IMR-90 (cell line): Measurements from ENCODE around the gene APEX1. TPM values are rescaled to one million over a fixed set of nuclear protein-coding genes. Genes with fewer than 3 reads are reported as not detected.

Experiments used
- ATAC-seq: fragments of 200-7000 bp; cut with Tn5 transposase; 2 replicates; pipeline ENCODE4 v1.9.1; 2020; ENCODE audit warnings: low read depth, mild to moderate bottlenecking, moderate library complexity
- BruUV-seq: library from RNA; stranded (reverse); fragments of 400-500 nt; replicated peaks from 2 replicates; lab custom pipeline; 2021; lab: Mats Ljungman, UMichigan
- CTCF ChIA-PET: fragments of 300-600 bp; formaldehyde crosslinking; extraction: SDS; loops from one replicate; lab custom pipeline; 2021; ENCODE audit warnings: antibody characterized with exemption; lab: Yijun Ruan, JAX
- POLR2A ChIA-PET: fragments of 300-600 bp; sonication (Branson Sonifier 250); formaldehyde crosslinking; loops from one replicate; lab custom pipeline; 2022; ENCODE audit warnings: antibody characterized with exemption; ENCODE audit not compliant: unreplicated experiment; lab: Charles Lee
- DNase-seq: peaks from one replicate; pipeline ENCODE4 v3.0.0; 2013
- H2AFZ ChIP-seq: replicated peaks from 2 replicates; pipeline ENCODE3; 2013; ENCODE audit warnings: low read length, mild to moderate bottlenecking; ENCODE audit not compliant: poor library complexity
- H2AK5ac ChIP-seq: 2 replicates; pipeline ENCODE4 v1.6.1; 2013; ENCODE audit warnings: low read depth, low read length, inconsistent platforms
- H2AK9ac ChIP-seq: replicated peaks from 2 replicates; pipeline ENCODE3; 2013; ENCODE audit warnings: mild to moderate bottlenecking, low read depth, low read length, moderate library complexity; ENCODE audit not compliant: poor library complexity
- H2BK120ac ChIP-seq: 2 replicates; pipeline ENCODE4 v1.6.1; 2013; ENCODE audit warnings: low read depth, low read length, inconsistent platforms
- H2BK15ac ChIP-seq: 3 replicates; pipeline ENCODE4 v1.6.1; 2013; ENCODE audit warnings: low read depth, low read length, inconsistent platforms
- H2BK20ac ChIP-seq: 2 replicates; pipeline ENCODE4 v1.6.1; 2013; ENCODE audit warnings: low read depth, mild to moderate bottlenecking, inconsistent platforms, low read length, moderate library complexity
- H2BK5ac ChIP-seq: 2 replicates; pipeline ENCODE4 v1.6.1; 2013; ENCODE audit warnings: mild to moderate bottlenecking, low read depth, low read length, inconsistent platforms; ENCODE audit not compliant: poor library complexity, severe bottlenecking
- H3K14ac ChIP-seq: replicated peaks from 2 replicates; pipeline ENCODE4 v1.6.1; 2013; ENCODE audit warnings: low read depth, low read length, inconsistent platforms
- H3K18ac ChIP-seq: 2 replicates; pipeline ENCODE4 v1.6.1; 2013; ENCODE audit warnings: low read depth, low read length, control low read depth
- H3K23ac ChIP-seq: 2 replicates; pipeline ENCODE4 v1.6.1; 2013; ENCODE audit warnings: low read depth, low read length, inconsistent platforms
- H3K27ac ChIP-seq: 2 replicates; pipeline ENCODE4 v1.5.1; 2013; ENCODE audit warnings: mild to moderate bottlenecking, control low read depth, low read length; ENCODE audit not compliant: insufficient read depth
- H3K27me3 ChIP-seq: 2 replicates; pipeline ENCODE4 v1.6.1; 2013; ENCODE audit warnings: low read length; ENCODE audit not compliant: control insufficient read depth, insufficient read depth
- H3K36me3 ChIP-seq: 2 replicates; pipeline ENCODE4 v1.6.1; 2013; ENCODE audit warnings: low read length, mixed read lengths; ENCODE audit not compliant: control insufficient read depth, insufficient read depth
- H3K4ac ChIP-seq: 2 replicates; pipeline ENCODE4 v1.6.1; 2013; ENCODE audit warnings: low read depth, low read length, inconsistent platforms
- H3K4me1 ChIP-seq: 2 replicates; pipeline ENCODE4 v1.6.1; 2013; ENCODE audit warnings: low read length, mixed read lengths; ENCODE audit not compliant: control insufficient read depth, insufficient read depth
- H3K4me2 ChIP-seq: 2 replicates; pipeline ENCODE4 v1.6.1; 2013; ENCODE audit warnings: low read depth, mild to moderate bottlenecking, control low read depth, low read length, moderate library complexity
- H3K4me3 ChIP-seq: 2 replicates; pipeline ENCODE4 v1.5.1; 2013; ENCODE audit warnings: low read depth, mild to moderate bottlenecking, control low read depth, low read length, moderate library complexity; ENCODE audit not compliant: insufficient read depth
- H3K56ac ChIP-seq: 2 replicates; pipeline ENCODE4 v1.6.1; 2013; ENCODE audit warnings: low read length, inconsistent platforms; ENCODE audit not compliant: insufficient read depth; ENCODE audit errors: extremely low read depth
- H3K79me1 ChIP-seq, 2 experiments: 2 replicates each; pipeline ENCODE4 v1.6.1; 2013; ENCODE audit warnings: low read length in 2 of 2, inconsistent platforms in 1 of 2, low read depth in 1 of 2
- H3K9ac ChIP-seq: 2 replicates; pipeline ENCODE4 v1.6.1; 2013; ENCODE audit warnings: low read depth, low read length, control low read depth
- H3K9me1 ChIP-seq: 2 replicates; pipeline ENCODE4 v1.6.1; 2013; ENCODE audit warnings: low read length, inconsistent platforms; ENCODE audit not compliant: insufficient read depth
- H3K9me3 ChIP-seq: 2 replicates; pipeline ENCODE4 v1.6.1; 2013; ENCODE audit warnings: low read length; ENCODE audit not compliant: control insufficient read depth, insufficient read depth
- H4K20me1 ChIP-seq: 2 replicates; pipeline ENCODE4 v1.6.1; 2013; ENCODE audit warnings: low read length, inconsistent platforms; ENCODE audit not compliant: insufficient read depth
- H4K5ac ChIP-seq: 2 replicates; pipeline ENCODE4 v1.6.1; 2013; ENCODE audit warnings: mild to moderate bottlenecking, low read depth, low read length, control low read depth
- H4K8ac ChIP-seq, 2 experiments: 2 replicates each; pipeline ENCODE4 v1.6.1; 2013; ENCODE audit warnings: low read depth in 2 of 2, low read length in 2 of 2, control low read depth in 1 of 2, inconsistent platforms in 1 of 2
- H4K91ac ChIP-seq: 2 replicates; pipeline ENCODE4 v1.6.1; 2013; ENCODE audit warnings: low read depth, low read length, inconsistent platforms; ENCODE audit not compliant: insufficient read depth
- BHLHE40 ChIP-seq: fragments of 150-350 bp; IDR thresholded peaks from 2 replicates; pipeline ENCODE4 v1.6.1; 2016; ENCODE audit warnings: mild to moderate bottlenecking, low read depth, low read length
- CEBPB ChIP-seq: IDR thresholded peaks from 2 replicates; pipeline ENCODE4 v1.6.1; 2012; ENCODE audit warnings: low read depth, low read length, improper control_type of control experiment
- CHD1 ChIP-seq: IDR thresholded peaks from 2 replicates; pipeline ENCODE4 v1.6.1; 2012; ENCODE audit warnings: low read depth, low read length, improper control_type of control experiment
- CTCF ChIP-seq: conservative IDR thresholded peaks from 2 replicates; pipeline ENCODE4 v1.5.1; 2012; ENCODE audit warnings: mild to moderate bottlenecking, low read depth, low read length, improper control_type of control experiment
- FOS ChIP-seq: fragments of 150-350 bp; IDR thresholded peaks from 2 replicates; pipeline ENCODE4 v1.6.1; 2016; ENCODE audit warnings: low read depth, low read length
- MAFK ChIP-seq: IDR thresholded peaks from 2 replicates; pipeline ENCODE4 v1.6.1; 2012; ENCODE audit warnings: low read depth, low read length, improper control_type of control experiment
- MAZ ChIP-seq: IDR thresholded peaks from 2 replicates; pipeline ENCODE4 v1.6.1; 2012; ENCODE audit warnings: low read depth, mild to moderate bottlenecking, low read length, improper control_type of control experiment, moderate library complexity, borderline replicate concordance
- MXI1 ChIP-seq: IDR thresholded peaks from 2 replicates; pipeline ENCODE4 v1.6.1; 2012; ENCODE audit warnings: low read depth, mild to moderate bottlenecking, low read length, moderate library complexity, borderline replicate concordance
- NFE2L2 ChIP-seq: fragments of 150-350 bp; IDR thresholded peaks from 2 replicates; pipeline ENCODE4 v1.6.1; 2016; ENCODE audit warnings: low read depth, mild to moderate bottlenecking, low read length
- POLR2A ChIP-seq: IDR thresholded peaks from 2 replicates; pipeline ENCODE4 v1.6.1; 2012; ENCODE audit warnings: mild to moderate bottlenecking, low read depth, low read length
- RAD21 ChIP-seq: IDR thresholded peaks from 2 replicates; pipeline ENCODE4 v1.6.1; 2012; ENCODE audit warnings: low read length, improper control_type of control experiment
- RCOR1 ChIP-seq: IDR thresholded peaks from 2 replicates; pipeline ENCODE4 v1.6.1; 2012; ENCODE audit warnings: mild to moderate bottlenecking, low read length, improper control_type of control experiment; ENCODE audit not compliant: insufficient replicate concordance
- SMC3 ChIP-seq: fragments of 150-350 bp; IDR thresholded peaks from 2 replicates; pipeline ENCODE4 v1.6.1; 2016; ENCODE audit warnings: low read depth, mild to moderate bottlenecking, antibody characterized with exemption, low read length, moderate library complexity
- WGBS, 2 experiments: methylation state at CpG; one replicate each; pipeline versions ENCODE4 v1.1.5 to v1.1.7; 2013; ENCODE audit warnings: missing lambda C conversion rate in 2 of 2; ENCODE audit not compliant: insufficient read length in 1 of 2; ENCODE audit errors: extremely low coverage in 2 of 2; 5-methylcytosine and 5-hydroxymethylcytosine counted together
- dilution Hi-C: fragments of 300-500 bp; cut with HindIII; formaldehyde crosslinking; loops from one replicate; pipeline ENCODE4 v1.14.3; 2018; ENCODE audit warnings: low sequenced_read_pairs; ENCODE audit not compliant: unreplicated experiment
- in situ Hi-C: fragments of 300-500 bp; cut with MboI; formaldehyde crosslinking; loops from 3 replicates; pipeline ENCODE4 v1.14.3; 2019; ENCODE audit warnings: low sequenced_read_pairs, inconsistent platforms, mixed read lengths
- intact Hi-C: fragments of 100-400 bp; cut with micrococcal nuclease; formaldehyde crosslinking; loops from 2 replicates; pipeline ENCODE4 v1.10.0; 2022
- polyA plus RNA-seq, 3 experiments: library from polyadenylated mRNA; depleted of rRNA; stranded (reverse); fragments of >200 nt; gene quantifications; 2 replicates each; pipeline ENCODE4 v1.2.3, GENCODE V29; 2012; ENCODE audit warnings: low replicate concordance in 1 of 3
- total RNA-seq: library from RNA; depleted of rRNA; stranded (reverse); fragments of >200 nt; gene quantifications from 2 replicates; pipeline ENCODE4 v1.2.3, GENCODE V29; 2012
- TF ChIP-seq, protein P1 (sequence below): fragments of 150-350 bp; IDR thresholded peaks from 2 replicates; pipeline ENCODE4 v1.6.1; 2016; ENCODE audit warnings: low read depth, mild to moderate bottlenecking, low read length, moderate library complexity, borderline replicate concordance
- TF ChIP-seq, protein P2 (sequence below): fragments of 150-350 bp; IDR thresholded peaks from 2 replicates; pipeline ENCODE4 v1.6.1; 2017; ENCODE audit warnings: mild to moderate bottlenecking, antibody characterized with exemption, low read length, low read depth

Gene APEX1
- total and polyA plus RNA-seq, 2 of the 4 experiments (the other 2 are of a cell fraction) = 125 to 241 TPM

GRCh38 chr14:20499108-20499507 is 44.1 kb downstream of the APEX1 start:
- H4K5ac ChIP-seq = no peak overlapping the region
- ATAC-seq = no peak
- H3K4me1 ChIP-seq = no peaks in the 10 kb centered on the region
- no peak overlapping the region for H2AK9ac ChIP-seq
- H3K9me1 ChIP-seq = no peaks in the 10 kb centered on the region
- dilution Hi-C loops (no loop called here), intact Hi-C loops (no loop called here), in situ Hi-C loops (no loop called here)
- H3K9ac ChIP-seq = no peak overlapping the region
- TF ChIP-seq, protein P1, sequence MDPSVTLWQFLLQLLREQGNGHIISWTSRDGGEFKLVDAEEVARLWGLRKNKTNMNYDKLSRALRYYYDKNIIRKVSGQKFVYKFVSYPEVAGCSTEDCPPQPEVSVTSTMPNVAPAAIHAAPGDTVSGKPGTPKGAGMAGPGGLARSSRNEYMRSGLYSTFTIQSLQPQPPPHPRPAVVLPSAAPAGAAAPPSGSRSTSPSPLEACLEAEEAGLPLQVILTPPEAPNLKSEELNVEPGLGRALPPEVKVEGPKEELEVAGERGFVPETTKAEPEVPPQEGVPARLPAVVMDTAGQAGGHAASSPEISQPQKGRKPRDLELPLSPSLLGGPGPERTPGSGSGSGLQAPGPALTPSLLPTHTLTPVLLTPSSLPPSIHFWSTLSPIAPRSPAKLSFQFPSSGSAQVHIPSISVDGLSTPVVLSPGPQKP = no peak
- TF ChIP-seq RAD21 (no peak), FOS (no peak), BHLHE40 (no peak), MAZ (no peak), CTCF (no peak), CEBPB (no peak), NFE2L2 (no peak), CHD1 (no peak), MXI1 (no peak), RCOR1 (no peak), SMC3 (no peak), MAFK (no peak), POLR2A (no peak)
- TF ChIP-seq, protein P2, sequence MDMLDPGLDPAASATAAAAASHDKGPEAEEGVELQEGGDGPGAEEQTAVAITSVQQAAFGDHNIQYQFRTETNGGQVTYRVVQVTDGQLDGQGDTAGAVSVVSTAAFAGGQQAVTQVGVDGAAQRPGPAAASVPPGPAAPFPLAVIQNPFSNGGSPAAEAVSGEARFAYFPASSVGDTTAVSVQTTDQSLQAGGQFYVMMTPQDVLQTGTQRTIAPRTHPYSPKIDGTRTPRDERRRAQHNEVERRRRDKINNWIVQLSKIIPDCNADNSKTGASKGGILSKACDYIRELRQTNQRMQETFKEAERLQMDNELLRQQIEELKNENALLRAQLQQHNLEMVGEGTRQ = no peak
- no CpG with 5 or more reads among the region's 4 CpGs for WGBS, 2 experiments
- H3K36me3 ChIP-seq = no peaks in the 10 kb centered on the region
- no peaks in the 10 kb centered on the region for H3K9me3 ChIP-seq
- no TSS peak for BruUV-seq
- H3K79me1 ChIP-seq = no peaks in the 10 kb centered on the region
- CTCF ChIA-PET = no interaction called here
- H3K27me3 ChIP-seq = no peaks in the 10 kb centered on the region
- H3K4me3 ChIP-seq = no peak overlapping the region
- H3K23ac ChIP-seq = no peak overlapping the region
- no peak overlapping the region for H4K8ac ChIP-seq
- no peak overlapping the region for H3K14ac ChIP-seq
- H2AFZ ChIP-seq = no peak overlapping the region
- POLR2A ChIA-PET = no interaction called here
- no peak overlapping the region for H3K18ac ChIP-seq
- H2BK20ac ChIP-seq = no peak overlapping the region
- no peak overlapping the region for H2BK120ac ChIP-seq
- no peak overlapping the region for H3K56ac ChIP-seq
- no peak overlapping the region for H2BK15ac ChIP-seq
- H2AK5ac ChIP-seq = no peak overlapping the region
- no peaks in the 10 kb centered on the region for H4K20me1 ChIP-seq
- H2BK5ac ChIP-seq = no peak overlapping the region
- no peak for DNase-seq
- no peak overlapping the region for H3K4ac ChIP-seq
- H3K27ac ChIP-seq = no peak overlapping the region
- no peak overlapping the region for H3K4me2 ChIP-seq
- H4K91ac ChIP-seq = no peak overlapping the region
